HL-60 (cell line): Measurements from ENCODE around the gene CPB2.

Experiments used
- DNase-seq, 2 experiments: peaks; one replicate each; pipeline ENCODE4 v3.0.0-alpha.2; 2010 to 2020; ENCODE audit warnings: low read depth in 1 of 2, low spot score in 1 of 2
- H3K27ac ChIP-seq: fragments of 250-450 bp; sonication (Bioruptor Pico); replicated peaks from 2 replicates; pipeline ENCODE4 v1.5.1; 2020; ENCODE audit warnings: mild to moderate bottlenecking, moderate library complexity
- H3K27me3 ChIP-seq: fragments of 250-450 bp; sonication (Bioruptor Pico); 2 replicates; pipeline ENCODE4 v1.5.1; 2021; ENCODE audit warnings: mild to moderate bottlenecking, moderate library complexity; ENCODE audit not compliant: insufficient read depth, poor library complexity, severe bottlenecking
- H3K4me3 ChIP-seq: replicated peaks from 2 replicates; pipeline ENCODE4 v1.5.1; 2011; ENCODE audit warnings: mild to moderate bottlenecking, control low read depth, low read length; ENCODE audit not compliant: insufficient read depth
- CTCF ChIP-seq: IDR thresholded peaks from one replicate; pipeline ENCODE4 v1.5.1; 2011; ENCODE audit warnings: low read length, control low read depth, inconsistent platforms; ENCODE audit not compliant: insufficient read depth
- GABPA ChIP-seq: IDR thresholded peaks from 2 replicates; pipeline ENCODE4 v1.6.1; 2012; ENCODE audit warnings: low read depth
- POLR2AphosphoS5 ChIP-seq: IDR thresholded peaks from 2 replicates; pipeline ENCODE4 v1.6.1; 2012; ENCODE audit warnings: low read depth
- REST ChIP-seq: IDR thresholded peaks from 2 replicates; pipeline ENCODE4 v1.6.1; 2012; ENCODE audit warnings: low read depth; ENCODE audit not compliant: insufficient replicate concordance
- SPI1 ChIP-seq: IDR thresholded peaks from 2 replicates; pipeline ENCODE4 v1.6.1; 2012; ENCODE audit warnings: low read depth, mild to moderate bottlenecking, borderline replicate concordance

CPB2 gene

GRCh38 chr13:46131705-46132104, 26.9 kb upstream of the CPB2 start:
- H3K4me3 ChIP-seq = no peak overlapping the region
- TF ChIP-seq SPI1 (no peak), CTCF (no peak), REST (no peak), GABPA (no peak), POLR2AphosphoS5 (no peak)
- no peak overlapping the region for H3K27ac ChIP-seq
- no peak for DNase-seq
- H3K27me3 ChIP-seq = no peaks in the 10 kb centered on the region

GRCh38 chr13:46129955-46130618, 25.3 kb upstream of the CPB2 start:
- H3K4me3 ChIP-seq = no peak overlapping the region
- no peak for TF ChIP-seq REST
- TF ChIP-seq POLR2AphosphoS5 = no peak
- TF ChIP-seq GABPA = no peak
- TF ChIP-seq SPI1 = no peak
- no peak for TF ChIP-seq CTCF
- no peaks in the 10 kb centered on the region for H3K27me3 ChIP-seq
- no peak overlapping the region for H3K27ac ChIP-seq
- DNase-seq = no peak

- Histone ChIP-seq H3K27me3 (no peaks in the 10 kb centered on the region), H3K27ac (no peak overlapping the region), H3K4me3 (no peak overlapping the region)
- DNase-seq = no peak
- TF ChIP-seq SPI1 = no peak
- TF ChIP-seq REST = no peak
- no peak for TF ChIP-seq CTCF
- no peak for TF ChIP-seq GABPA
- TF ChIP-seq POLR2AphosphoS5 = no peak
These were observed 24.3 kb upstream of the CPB2 start for GRCh38 chr13:46129124-46129523.
